Neuronal stem cell (in vitro differentiated cells): ENCODE measurements around the gene TNFRSF25.
"Not testable (repeated sequence)": the region's sequence is repeated elsewhere in the genome, so short reads cannot be mapped to it uniquely, and the experiment has no call there.

ENCODE experiments used
- DNase-seq: peaks from one replicate; pipeline ENCODE4 v3.0.0-alpha.2; 2013; ENCODE audit warnings: low spot score
- H2AFZ ChIP-seq: one replicate; pipeline ENCODE4 v1.6.1; 2013; ENCODE audit warnings: mild to moderate bottlenecking, low read length, inconsistent platforms
- H2AK5ac ChIP-seq: 2 replicates; pipeline ENCODE4 v1.6.1; 2013; ENCODE audit warnings: low read depth, mild to moderate bottlenecking, inconsistent platforms, low read length, moderate library complexity, mixed read lengths
- H2BK120ac ChIP-seq: 2 replicates; pipeline ENCODE4 v1.6.1; 2013; ENCODE audit warnings: low read depth, mild to moderate bottlenecking, inconsistent platforms, low read length, moderate library complexity, mixed read lengths
- H2BK12ac ChIP-seq: one replicate; pipeline ENCODE4 v1.6.1; 2013; ENCODE audit warnings: low read length, inconsistent platforms
- H2BK15ac ChIP-seq: 2 replicates; pipeline ENCODE4 v1.6.1; 2013; ENCODE audit warnings: mild to moderate bottlenecking, low read length, inconsistent platforms, mixed read lengths
- H2BK5ac ChIP-seq: one replicate; pipeline ENCODE4 v1.6.1; 2013; ENCODE audit warnings: inconsistent platforms, mild to moderate bottlenecking, low read length, moderate library complexity
- H3K14ac ChIP-seq: one replicate; pipeline ENCODE4 v1.6.1; 2013; ENCODE audit warnings: low read length, inconsistent platforms
- H3K18ac ChIP-seq: 2 replicates; pipeline ENCODE4 v1.6.1; 2013; ENCODE audit warnings: low read length, inconsistent platforms
- H3K23ac ChIP-seq: 2 replicates; pipeline ENCODE4 v1.6.1; 2013; ENCODE audit warnings: low read depth, mild to moderate bottlenecking, mixed read lengths, low read length, inconsistent platforms; ENCODE audit not compliant: poor library complexity
- H3K27ac ChIP-seq: replicated peaks from 3 replicates; pipeline ENCODE4 v1.5.1; 2013; ENCODE audit warnings: low read length, inconsistent platforms
- H3K27me3 ChIP-seq, 3 experiments: 2 replicates each; pipeline ENCODE4 v1.6.1; 2013; ENCODE audit warnings: low read length in 3 of 3, mild to moderate bottlenecking in 2 of 3, inconsistent platforms in 1 of 3, low read depth in 1 of 3, mixed read lengths in 1 of 3, moderate library complexity in 1 of 3; ENCODE audit not compliant: control insufficient read depth in 3 of 3, insufficient read depth in 3 of 3
- H3K36me3 ChIP-seq, 2 donors: replicated peaks in 1 of 2; 2 replicates each; pipeline ENCODE4 v1.6.1; 2013; ENCODE audit warnings: low read length in 2 of 2; ENCODE audit not compliant: control insufficient read depth in 2 of 2, insufficient read depth in 2 of 2
- H3K4ac ChIP-seq: 2 replicates; pipeline ENCODE4 v1.6.1; 2013; ENCODE audit warnings: inconsistent platforms, mild to moderate bottlenecking, low read length, moderate library complexity
- H3K4me1 ChIP-seq, 2 donors: 1 replicate in 1 of 2; 2 replicates in 1 of 2; pipeline ENCODE4 v1.6.1; 2013; ENCODE audit warnings: low read length in 2 of 2, low read depth in 1 of 2; ENCODE audit not compliant: control insufficient read depth in 2 of 2, insufficient read depth in 1 of 2
- H3K4me2 ChIP-seq: one replicate; pipeline ENCODE4 v1.6.1; 2013; ENCODE audit warnings: mild to moderate bottlenecking, low read length, inconsistent platforms; ENCODE audit not compliant: insufficient read depth, poor library complexity, severe bottlenecking
- H3K4me3 ChIP-seq, 2 donors: 2 replicates each; pipeline ENCODE4 v1.5.1; 2013; ENCODE audit warnings: low read length in 2 of 2, mild to moderate bottlenecking in 2 of 2, inconsistent platforms in 1 of 2, moderate library complexity in 1 of 2
- H3K79me1 ChIP-seq: one replicate; pipeline ENCODE4 v1.6.1; 2013; ENCODE audit warnings: low read depth, mild to moderate bottlenecking, inconsistent platforms, low read length, moderate library complexity
- H3K9ac ChIP-seq: one replicate; pipeline ENCODE4 v1.6.1; 2013; ENCODE audit warnings: mild to moderate bottlenecking, low read depth, low read length, inconsistent platforms; ENCODE audit not compliant: poor library complexity
- H3K9me3 ChIP-seq, 2 donors: replicated peaks in 1 of 2; 2 replicates each; pipeline versions ENCODE3 to v1.6.1; 2013; ENCODE audit warnings: low read length in 2 of 2, mild to moderate bottlenecking in 2 of 2, inconsistent platforms in 1 of 2, low read depth in 1 of 2, mixed read lengths in 1 of 2, moderate library complexity in 1 of 2; ENCODE audit not compliant: control insufficient read depth in 2 of 2, insufficient read depth in 1 of 2
- H4K8ac ChIP-seq: one replicate; pipeline ENCODE4 v1.6.1; 2013; ENCODE audit warnings: low read depth, mild to moderate bottlenecking, inconsistent platforms, low read length, moderate library complexity
- H4K91ac ChIP-seq: one replicate; pipeline ENCODE4 v1.6.1; 2013; ENCODE audit warnings: low read length, low read depth, mild to moderate bottlenecking, inconsistent platforms; ENCODE audit not compliant: poor library complexity
- WGBS, 2 donors: extraction: QIAGEN DNeasy Blood & Tissue Kit; methylation state at CpG; one replicate each; pipeline ENCODE4 v1.1.7; 2013; ENCODE audit warnings: missing lambda C conversion rate in 2 of 2, mixed read lengths in 1 of 2; ENCODE audit not compliant: insufficient read length in 2 of 2, insufficient replicate concordance in 1 of 2; ENCODE audit errors: extremely low coverage in 2 of 2; 5-methylcytosine and 5-hydroxymethylcytosine counted together

Gene TNFRSF25

DNA sequence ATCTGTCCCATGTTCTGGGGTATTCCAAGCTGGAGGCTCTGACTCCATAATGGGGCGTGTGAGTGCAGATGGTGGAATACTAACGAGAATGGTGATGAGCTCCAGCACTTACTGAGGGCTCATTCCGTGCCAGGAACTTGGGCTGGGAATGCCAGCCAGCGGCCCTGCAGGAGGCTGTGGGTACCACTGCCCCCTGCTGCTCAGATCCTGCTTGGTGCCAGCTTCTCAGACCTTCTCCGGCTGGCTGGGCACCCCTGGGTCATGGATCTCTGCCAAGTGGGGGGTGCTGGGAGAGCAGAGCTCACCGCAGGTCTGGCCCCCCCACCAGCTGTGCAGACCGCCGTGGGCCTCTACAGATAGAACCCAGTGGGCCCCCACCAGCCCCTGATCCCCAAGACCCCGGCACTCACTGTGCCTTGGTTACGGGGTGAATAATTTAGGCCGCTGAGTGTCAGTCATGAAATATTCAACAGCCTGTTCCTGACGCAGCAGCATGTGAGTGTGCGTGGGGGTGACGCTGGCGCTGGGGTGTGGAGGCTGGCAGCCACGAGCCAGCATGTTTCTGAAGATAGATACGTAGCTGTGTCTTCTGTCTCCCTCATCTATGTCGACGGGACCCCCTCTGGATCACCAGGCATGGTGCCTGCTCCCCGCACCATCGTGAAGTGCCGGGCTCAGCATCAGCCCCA is 28.8 kb downstream of the TNFRSF25 start:
- not testable (repeated sequence) for H3K14ac ChIP-seq, H3K4me3 ChIP-seq, H3K36me3 ChIP-seq, H3K27ac ChIP-seq, H2BK5ac ChIP-seq, H2BK120ac ChIP-seq, DNase-seq, H4K91ac ChIP-seq, H3K9ac ChIP-seq, H3K23ac ChIP-seq, H3K9me3 ChIP-seq, H2BK12ac ChIP-seq, H3K79me1 ChIP-seq, H4K8ac ChIP-seq, H3K4me2 ChIP-seq, H3K4ac ChIP-seq, H2AK5ac ChIP-seq, H2BK15ac ChIP-seq
- peak overlapping the region; percentile 77 for H3K18ac ChIP-seq
- peak overlapping the region; percentile 22 for H2AFZ ChIP-seq
- no CpG with 5 or more reads among the region's 22 CpGs for WGBS, 2 donors
- H3K27me3 ChIP-seq, result peaks cover 2 to 45% (median 10%) of the 10 kb centered on the region in 3 experiments
- peaks cover 4 to 13% of the 10 kb centered on the region in 2 donors for H3K4me1 ChIP-seq

DNA sequence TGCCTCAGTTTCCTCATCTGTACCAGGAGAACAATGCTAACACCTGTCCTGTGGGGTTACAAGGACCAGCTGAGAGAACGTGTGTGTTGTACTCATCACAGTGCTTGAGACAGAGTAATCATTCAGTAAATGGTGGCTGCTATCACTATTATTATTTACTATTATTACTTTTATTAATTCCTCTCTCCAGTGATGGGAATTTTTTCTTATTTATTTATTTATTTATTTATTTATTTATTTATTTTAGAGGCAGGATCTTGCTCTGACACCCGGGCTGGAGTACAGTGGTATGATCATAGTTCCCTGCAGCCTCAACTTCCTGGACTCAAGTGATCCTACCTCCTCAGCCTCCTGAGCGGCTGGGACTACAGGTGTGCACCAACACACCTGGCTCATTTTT is 29.7 kb downstream of the TNFRSF25 start:
- H2AK5ac ChIP-seq, H2BK120ac ChIP-seq, H2BK15ac ChIP-seq, H3K9me3 ChIP-seq, H3K18ac ChIP-seq, H3K27ac ChIP-seq, DNase-seq, H4K91ac ChIP-seq, H3K9ac ChIP-seq, H3K23ac ChIP-seq, H3K36me3 ChIP-seq, H2BK12ac ChIP-seq, H3K4me3 ChIP-seq, H2BK5ac ChIP-seq, H3K14ac ChIP-seq, H3K79me1 ChIP-seq, H2AFZ ChIP-seq, H3K4me2 ChIP-seq, H4K8ac ChIP-seq, H3K4ac ChIP-seq: not testable (repeated sequence)
- Histone ChIP-seq H3K27me3 (peaks cover 2 to 43% (median 8%) of the 10 kb centered on the region in 3 experiments), H3K4me1 (peaks cover 4 to 13% of the 10 kb centered on the region in 2 donors)
- no CpG with 5 or more reads among the region's 3 CpGs for WGBS, 2 donors

GRCh38 chr1:6435547-6435946 is 30.4 kb downstream of the TNFRSF25 start:
- no peaks in the 10 kb centered on the region for H3K9me3 ChIP-seq
- H2AK5ac ChIP-seq, result no peak overlapping the region
- no peak overlapping the region for H3K4me2 ChIP-seq
- no peak overlapping the region for H3K4me3 ChIP-seq
- no peaks in the 10 kb centered on the region for H3K79me1 ChIP-seq
- no peak overlapping the region for H3K9ac ChIP-seq
- peaks cover 3 to 13% of the 10 kb centered on the region in 2 donors for H3K4me1 ChIP-seq
- H2BK12ac ChIP-seq, result no peak overlapping the region
- no peak overlapping the region for H3K18ac ChIP-seq
- DNase-seq, result no peak
- H2BK120ac ChIP-seq, result no peak overlapping the region
- WGBS, 2 donors, result no CpG with 5 or more reads among the region's 3 CpGs
- no peak overlapping the region for H2BK5ac ChIP-seq
- no peak overlapping the region for H3K4ac ChIP-seq
- H2BK15ac ChIP-seq, result no peak overlapping the region
- H3K27me3 ChIP-seq, result peaks cover 0 to 42% (median 2%) of the 10 kb centered on the region in 3 experiments
- no peak overlapping the region for H3K27ac ChIP-seq
- H4K8ac ChIP-seq, result no peak overlapping the region
- H2AFZ ChIP-seq, result no peak overlapping the region
- no peak overlapping the region for H4K91ac ChIP-seq
- H3K23ac ChIP-seq, result no peak overlapping the region
- no peaks in the 10 kb centered on the region for H3K36me3 ChIP-seq
- no peak overlapping the region for H3K14ac ChIP-seq

- no peak overlapping the region for H3K4me3 ChIP-seq
- H3K9me3 ChIP-seq, result no peaks in the 10 kb centered on the region
- H2AFZ ChIP-seq, result no peak overlapping the region
- no peak overlapping the region for H4K8ac ChIP-seq
- WGBS, 2 donors, result no CpG with 5 or more reads among the region's 15 CpGs
- no peak overlapping the region for H3K9ac ChIP-seq
- H3K4me2 ChIP-seq, result no peak overlapping the region
- no peak overlapping the region for H3K27ac ChIP-seq
- no peak for DNase-seq
- H3K23ac ChIP-seq, result no peak overlapping the region
- no peak overlapping the region for H4K91ac ChIP-seq
- no peak overlapping the region for H3K4ac ChIP-seq
- no peak overlapping the region for H2BK15ac ChIP-seq
- no peaks in the 10 kb centered on the region for H3K79me1 ChIP-seq
- peaks cover 0 to 43% (median 2%) of the 10 kb centered on the region in 3 experiments for H3K27me3 ChIP-seq
- no peak overlapping the region for H2BK5ac ChIP-seq
- H2BK120ac ChIP-seq, result no peak overlapping the region
- no peak overlapping the region for H3K18ac ChIP-seq
- no peaks in the 10 kb centered on the region for H3K36me3 ChIP-seq
- peaks cover 6 to 15% of the 10 kb centered on the region in 2 donors for H3K4me1 ChIP-seq
- H2AK5ac ChIP-seq, result no peak overlapping the region
- no peak overlapping the region for H3K14ac ChIP-seq
- no peak overlapping the region for H2BK12ac ChIP-seq
Measured at GRCh38 chr1:6435129-6435528, 30.8 kb downstream of the TNFRSF25 start.
